CD4-positive, alpha-beta T cell treated with Interleukin-4 for 4 hours (primary cell): ENCODE measurements around the gene MRPL52.
"Not testable (repeated sequence)": the region's sequence is repeated elsewhere in the genome, so short reads cannot be mapped to it uniquely, and the experiment has no call there.

ENCODE experiments used
- DNase-seq: peaks from one replicate; pipeline ENCODE4 v3.0.0-alpha.2; 2020

The MRPL52 gene

GRCh38 chr14:22812744-22813143 lies 16.9 kb upstream of the MRPL52 start:
- no peak for DNase-seq

GRCh38 chr14:22813145-22813544 lies 16.5 kb upstream of the MRPL52 start:
- no peak for DNase-seq

DNA sequence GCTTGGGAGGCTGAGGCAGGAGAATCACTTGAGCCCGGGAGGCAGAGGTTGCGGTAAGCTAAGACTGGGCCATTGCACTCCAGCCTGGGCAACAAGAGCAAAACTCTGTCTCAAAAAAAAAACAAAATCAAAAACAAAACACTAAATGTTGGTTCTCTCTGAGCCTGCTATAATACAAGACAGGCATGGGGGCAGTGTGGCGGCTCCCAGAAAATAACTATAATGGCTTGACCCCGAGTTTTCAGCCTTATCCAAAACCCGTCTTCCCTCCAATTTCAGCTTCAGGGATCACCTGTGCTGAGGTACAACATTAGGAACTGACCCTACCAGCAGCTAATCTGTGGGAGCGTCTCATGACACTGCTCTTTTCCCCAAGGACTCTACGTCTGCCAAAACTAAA lies 15.3 kb upstream of the MRPL52 start:
- no peak for DNase-seq

DNA sequence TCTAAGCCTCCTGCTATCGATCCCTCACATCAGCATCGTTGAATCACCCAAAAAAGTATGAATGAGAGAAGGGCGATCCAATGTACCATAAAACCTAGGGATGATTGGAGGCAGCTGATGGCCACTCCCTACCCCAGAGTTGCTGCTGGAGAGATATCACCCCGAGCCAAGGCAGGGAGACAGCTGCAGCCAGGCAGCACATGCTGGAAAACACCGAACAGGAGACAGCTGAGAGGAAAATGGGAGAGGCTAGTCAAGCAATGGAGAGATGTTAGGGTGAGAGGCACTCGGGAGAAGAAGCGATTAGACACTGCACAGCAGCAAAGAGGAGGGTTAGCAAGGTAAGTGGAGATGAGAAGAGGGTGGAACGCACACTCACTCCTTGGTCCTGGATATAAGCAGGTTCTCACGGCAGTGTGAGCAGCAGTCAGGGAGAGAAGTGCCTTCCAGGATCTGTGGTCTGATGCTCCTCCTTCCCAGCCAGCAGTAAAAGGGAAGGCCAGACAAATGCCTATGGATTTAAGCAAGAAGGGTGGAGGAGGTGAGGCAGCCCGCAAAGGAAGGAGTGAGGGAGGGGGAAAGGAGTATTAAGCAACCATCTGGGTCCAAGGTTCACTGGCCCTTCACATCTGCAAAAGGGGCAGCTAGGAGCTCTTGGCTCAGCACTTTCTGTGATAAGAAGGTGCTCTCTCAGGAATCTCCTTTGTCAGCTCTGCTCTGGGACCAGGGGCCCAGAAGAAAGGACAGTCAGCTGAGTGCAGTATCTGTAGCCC lies 14.6 kb upstream of the MRPL52 start, which contains the start of gene SLC7A7:
TSS of gene SLC7A7 (minus strand) at position 495 of the 773 bp plus-strand sequence. CDS start 2,037 bp downstream, outside the sequence.
- DNase-seq: no peak

- no peak for DNase-seq
Observed at GRCh38 chr14:22819151-22819988, 10.3 kb upstream of the MRPL52 start.

GRCh38 chr14:22820731-22821130 lies 9.0 kb upstream of the MRPL52 start:
- DNase-seq: no peak

DNA sequence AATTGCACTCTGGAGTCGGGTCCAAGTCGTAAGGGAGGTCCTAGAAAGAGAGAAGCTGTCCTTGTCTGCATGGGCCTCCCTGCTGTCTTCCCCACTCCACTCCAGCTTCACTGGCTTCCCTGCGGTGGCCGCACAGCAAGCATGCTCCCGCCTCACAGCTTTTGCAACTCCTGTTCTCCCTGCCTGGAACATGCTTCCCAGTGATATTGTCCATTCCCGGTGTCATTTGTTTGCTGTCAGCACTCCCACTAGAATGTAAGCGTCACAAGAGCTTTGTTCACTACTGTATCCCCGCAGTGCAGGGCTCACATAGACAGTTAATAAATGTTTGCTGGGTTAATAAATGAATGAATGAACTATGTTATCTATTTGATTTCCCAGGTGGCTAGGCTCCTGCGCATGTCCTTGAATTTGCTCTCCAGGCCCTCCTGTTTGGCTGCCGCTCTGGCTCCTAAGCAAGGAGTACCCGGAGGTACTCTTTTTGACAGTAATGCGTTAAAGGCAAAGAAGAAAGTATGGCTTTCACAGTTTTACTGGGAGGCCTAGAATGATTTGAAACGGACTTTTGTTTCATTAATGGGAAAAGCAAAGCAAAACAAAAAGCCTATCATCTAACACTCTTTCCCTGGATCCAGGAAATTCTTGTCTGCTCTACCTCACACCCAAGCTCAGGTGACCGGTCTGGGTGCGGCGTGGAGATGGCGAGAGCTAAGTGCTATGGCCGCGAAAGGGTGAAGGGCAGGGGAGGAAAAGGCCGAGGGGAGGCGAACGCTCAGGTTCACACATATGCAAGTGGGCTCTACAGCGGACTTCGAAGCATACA lies 8.3 kb upstream of the MRPL52 start:
- no peak for DNase-seq

GRCh38 chr14:22822016-22822570 lies 7.6 kb upstream of the MRPL52 start:
- DNase-seq: no peak

DNA sequence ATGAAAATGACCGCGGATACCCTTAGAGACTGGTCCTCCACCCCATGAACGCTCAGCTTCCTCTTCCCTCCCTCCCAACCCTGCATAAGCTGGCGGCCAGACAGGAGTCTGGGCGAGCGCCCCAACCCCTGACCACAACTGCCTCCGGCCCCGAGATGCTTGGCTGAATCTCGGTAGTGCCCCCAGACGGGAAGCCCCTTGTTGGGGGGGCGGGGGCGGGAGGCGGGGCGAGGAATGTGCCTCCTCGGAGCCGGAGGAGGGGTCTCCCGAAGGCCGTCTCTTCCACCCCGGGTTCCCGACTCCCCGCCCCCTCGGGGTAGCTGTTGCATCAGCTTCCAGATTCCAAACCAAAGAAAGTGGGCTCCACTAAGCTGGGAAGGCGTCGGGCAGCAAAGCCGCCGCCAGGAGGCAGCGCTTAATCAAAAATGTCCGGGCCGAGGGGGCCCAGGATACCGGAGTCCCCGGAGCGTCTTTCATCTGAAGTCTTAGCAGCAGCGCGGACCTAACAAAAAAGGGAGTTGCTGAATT lies 7.1 kb upstream of the MRPL52 start:
- DNase-seq: peak; percentile 61

DNA sequence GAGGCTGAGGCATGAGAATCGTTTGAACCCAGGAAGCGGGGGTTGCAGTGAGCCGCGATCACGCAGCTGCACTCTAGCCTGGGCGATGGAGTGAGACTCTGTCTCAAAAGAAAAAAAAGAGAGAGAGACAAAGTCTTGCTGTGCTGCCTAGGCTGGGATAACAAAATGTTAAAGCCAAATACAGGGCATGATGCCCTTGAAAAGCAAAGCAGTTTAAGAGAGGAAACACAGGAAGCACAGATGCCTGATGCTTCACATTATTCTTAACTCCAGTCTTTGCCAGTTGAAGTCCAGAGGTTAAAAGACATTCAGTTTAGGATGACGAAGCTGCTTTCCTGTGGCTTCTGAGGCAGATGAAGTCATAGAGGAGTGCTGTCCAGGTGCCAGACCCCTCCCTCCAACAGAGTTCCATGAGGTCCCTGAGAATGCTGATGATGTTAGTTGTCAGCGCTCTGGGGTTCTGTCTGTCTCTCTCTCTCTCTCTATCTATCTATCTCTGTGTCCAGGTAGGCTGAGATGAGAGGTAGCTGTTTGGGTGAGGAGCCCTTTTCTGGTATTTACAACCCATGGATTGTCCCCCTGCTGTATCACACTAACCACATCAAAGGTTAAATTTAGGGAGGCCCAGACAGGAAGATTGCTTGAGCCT lies 4.9 kb upstream of the MRPL52 start:
- DNase-seq: no peak

GRCh38 chr14:22829076-22829660 lies 519 bp upstream of the MRPL52 start:
- DNase-seq: not testable (repeated sequence)

DNA sequence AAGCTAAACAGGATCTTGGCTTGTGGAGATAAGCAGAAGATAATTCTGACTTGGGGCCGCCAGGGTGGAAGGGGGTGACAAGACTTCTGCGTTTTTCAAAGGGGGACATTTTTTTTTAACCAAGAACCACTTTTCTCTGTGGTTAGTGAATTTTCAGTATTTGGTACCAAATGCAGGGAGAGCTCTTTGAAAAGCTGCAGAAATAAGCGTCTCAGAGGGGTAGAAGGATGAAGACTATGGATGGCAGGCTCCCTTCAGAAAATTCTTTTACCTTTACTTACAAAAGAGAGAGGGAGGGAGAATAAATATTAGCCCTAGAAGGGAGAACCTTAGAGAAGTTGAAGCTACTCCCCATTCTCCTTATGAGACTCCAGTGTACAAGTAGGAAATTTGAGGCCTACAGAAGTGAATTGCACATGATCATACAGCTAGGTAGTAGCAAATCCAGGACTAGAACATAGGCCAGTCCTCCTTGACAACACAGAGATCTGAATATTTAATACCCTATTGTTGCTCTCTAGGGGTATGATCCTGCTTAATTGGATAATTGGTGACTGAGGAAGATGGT lies 840 bp downstream of the MRPL52 start:
- no peak for DNase-seq

GRCh38 chr14:22835505-22835904 lies 5.8 kb downstream of the MRPL52 start:
- no peak for DNase-seq

GRCh38 chr14:22836301-22837113 lies 6.8 kb downstream of the MRPL52 start, which contains the start of gene MMP14:
MMP14 (plus strand) TSS chr14:22836585; CDS start chr14:22836818, 233 bp downstream.
- DNase-seq: no peak

GRCh38 chr14:22837114-22837749 lies 7.5 kb downstream of the MRPL52 start:
- no peak for DNase-seq

GRCh38 chr14:22837750-22838538 lies 8.3 kb downstream of the MRPL52 start:
- DNase-seq: no peak

DNA sequence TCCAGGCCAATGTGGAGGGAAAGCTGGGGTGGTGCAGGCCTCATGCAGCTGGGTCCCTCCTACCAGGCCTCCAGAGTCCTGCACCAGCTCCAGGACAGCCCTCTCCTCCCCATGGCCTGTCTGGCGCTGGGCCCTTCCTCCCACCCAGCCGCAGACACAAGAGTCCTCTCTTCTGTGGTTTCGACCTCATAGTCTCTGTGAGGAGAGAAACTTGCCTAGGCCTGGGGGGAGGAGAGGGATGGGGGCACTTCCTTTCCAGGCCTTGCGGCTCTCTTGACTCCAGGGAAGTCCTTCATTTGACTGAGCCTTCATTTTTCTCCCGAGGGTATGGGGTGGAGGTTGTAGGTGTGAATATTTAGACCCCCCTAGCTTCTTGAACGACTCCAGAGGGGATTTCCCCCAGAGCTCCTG lies 8.9 kb downstream of the MRPL52 start:
- no peak for DNase-seq

- DNase-seq: no peak
Observed at GRCh38 chr14:22839159-22839779, 9.6 kb downstream of the MRPL52 start.
